ENCODE results near the gene FGF11.
A peak's percentile ranks its signal among the peaks of the same experiment; 100 is the strongest.

FGF11 gene

DNA sequence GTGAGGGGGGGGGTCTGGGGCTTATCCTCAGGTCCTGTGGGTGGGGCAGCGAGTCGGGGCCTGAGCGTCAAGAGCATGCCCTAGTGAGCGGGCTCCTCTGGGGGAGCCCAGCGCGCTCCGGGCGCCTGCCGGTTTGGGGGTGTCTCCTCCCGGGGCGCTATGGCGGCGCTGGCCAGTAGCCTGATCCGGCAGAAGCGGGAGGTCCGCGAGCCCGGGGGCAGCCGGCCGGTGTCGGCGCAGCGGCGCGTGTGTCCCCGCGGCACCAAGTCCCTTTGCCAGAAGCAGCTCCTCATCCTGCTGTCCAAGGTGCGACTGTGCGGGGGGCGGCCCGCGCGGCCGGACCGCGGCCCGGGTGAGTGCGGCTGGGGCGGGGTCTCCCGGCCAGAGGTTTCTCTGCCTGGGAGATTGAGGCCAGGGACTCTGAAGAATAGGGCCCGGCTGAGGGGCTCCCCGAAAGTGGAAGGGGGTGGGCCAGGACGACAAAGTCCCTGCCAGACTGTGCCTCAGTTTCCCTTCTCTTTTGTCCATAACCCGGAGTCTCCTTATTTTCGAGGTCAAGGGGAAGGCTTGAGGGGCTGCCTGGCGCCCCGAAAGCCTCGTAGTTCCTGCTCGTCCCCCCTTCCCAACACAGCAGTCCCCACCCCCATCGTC, at the start of gene FGF11:
Gene FGF11, plus strand, starts transcription at position 51 of the 651 bp plus-strand sequence. Its CDS starts 109 bp downstream, at position 160.
- no peak for DNase-seq

DNA sequence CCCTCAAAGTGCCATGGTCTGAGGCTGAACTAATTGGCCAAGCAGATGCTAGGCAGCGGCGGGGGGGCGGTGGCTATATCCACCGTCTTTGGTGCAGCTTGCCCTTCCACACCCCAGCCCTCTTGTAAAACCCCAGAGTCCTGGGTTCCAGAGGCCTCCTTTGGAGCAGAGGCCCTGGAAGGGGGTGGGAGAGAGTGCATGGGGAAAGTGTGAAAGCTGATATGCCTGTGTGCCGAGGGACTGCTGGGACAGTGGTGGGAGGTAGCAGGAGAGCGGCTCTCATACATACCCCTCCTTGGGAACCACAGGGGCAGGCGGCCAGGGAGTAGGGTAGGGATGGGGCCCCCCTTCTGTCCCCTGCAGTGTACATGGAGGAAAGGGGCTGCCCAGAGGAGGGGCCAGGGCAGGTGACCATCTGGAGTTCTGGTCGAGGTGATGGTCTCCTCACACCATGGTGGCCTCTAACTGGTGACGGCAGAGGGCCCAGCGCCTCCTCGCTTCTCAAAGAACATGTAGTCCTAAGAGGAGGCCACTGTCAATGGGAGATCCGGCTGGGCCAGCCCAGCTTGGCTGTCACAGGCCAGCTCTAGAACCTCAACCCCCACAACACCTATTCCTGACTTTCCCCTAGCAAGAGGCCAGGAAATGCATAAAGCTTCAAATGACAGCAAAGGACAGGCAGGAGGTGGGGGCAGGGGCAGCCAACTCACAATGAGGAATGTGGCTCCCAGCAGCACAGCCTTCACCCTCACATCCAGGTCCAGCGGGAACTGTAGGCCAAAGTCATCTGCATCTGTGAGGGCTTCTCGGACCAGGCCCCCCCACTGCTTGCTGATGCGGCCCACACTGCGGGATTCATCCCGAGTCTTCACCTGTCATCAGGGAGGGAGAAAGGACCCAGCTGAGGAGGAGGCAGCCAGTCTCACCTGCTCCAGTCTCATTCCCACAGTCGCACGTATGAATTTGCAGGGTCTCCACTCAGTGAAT, 49.1 kb upstream of the FGF11 start:
- DNase-seq, result no peak

DNA sequence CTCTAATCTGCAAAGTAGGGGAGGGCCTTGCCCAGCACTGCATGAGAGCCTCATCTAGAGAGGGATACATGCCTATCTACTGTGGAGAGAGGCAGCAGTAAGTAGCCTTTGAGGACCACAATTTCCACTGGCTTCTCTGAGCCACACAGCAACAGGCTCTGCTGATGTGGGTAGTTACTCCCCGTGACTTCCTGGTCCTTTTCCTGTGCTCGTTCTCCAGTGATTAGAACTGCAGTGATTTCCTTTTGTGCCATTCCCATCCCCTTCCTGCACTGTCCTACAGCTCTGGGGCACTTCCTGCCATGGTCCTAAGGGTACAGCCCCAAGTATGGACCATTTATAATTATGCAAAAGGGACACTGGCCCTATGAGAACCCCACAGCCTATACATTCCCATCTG, 48.0 kb upstream of the FGF11 start:
- no peak for DNase-seq

DNA sequence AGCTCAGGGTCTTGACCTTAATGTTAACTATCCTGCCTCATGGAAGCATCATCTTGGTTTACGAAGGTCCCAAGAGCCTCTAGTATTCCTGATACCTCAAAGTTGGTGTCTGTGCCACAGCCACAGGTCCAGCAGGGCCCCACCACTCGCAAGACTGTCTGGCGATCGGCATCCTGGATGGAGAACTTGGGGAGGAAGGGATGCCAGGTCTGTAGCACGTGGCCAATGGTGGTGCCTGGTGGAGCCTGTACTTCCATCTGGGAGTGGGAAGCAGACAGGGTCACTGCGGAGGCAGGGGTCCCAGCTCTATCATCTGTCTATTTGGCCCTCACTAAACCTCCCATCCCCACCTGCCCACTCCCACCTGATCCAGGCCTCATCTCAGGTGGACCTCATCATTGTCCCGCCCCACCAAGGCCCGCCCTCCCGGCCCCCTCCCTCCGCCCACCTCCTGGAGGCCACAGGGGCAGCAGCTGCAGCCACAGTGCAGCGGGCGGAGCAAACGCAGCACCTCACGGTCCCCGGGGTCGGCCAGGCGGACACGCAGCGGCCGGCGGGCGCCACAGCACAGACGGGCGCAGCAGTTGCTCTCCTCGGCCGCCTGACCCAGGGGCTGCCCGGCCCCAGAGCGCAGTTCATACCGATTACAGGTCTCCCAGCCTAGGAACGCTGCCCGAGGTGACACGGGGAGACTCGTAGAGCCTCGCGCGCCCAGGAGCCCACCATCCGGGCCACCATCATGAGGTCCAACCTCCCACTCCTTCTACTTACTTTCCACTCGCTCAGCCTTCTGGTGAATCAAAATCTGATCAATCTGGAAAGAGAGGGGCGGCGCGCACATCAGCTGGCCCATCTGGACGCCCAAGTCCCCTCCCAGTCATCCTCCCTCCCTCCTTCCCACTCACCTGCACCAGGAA, 46.4 kb upstream of the FGF11 start:
- no peak for DNase-seq

DNA sequence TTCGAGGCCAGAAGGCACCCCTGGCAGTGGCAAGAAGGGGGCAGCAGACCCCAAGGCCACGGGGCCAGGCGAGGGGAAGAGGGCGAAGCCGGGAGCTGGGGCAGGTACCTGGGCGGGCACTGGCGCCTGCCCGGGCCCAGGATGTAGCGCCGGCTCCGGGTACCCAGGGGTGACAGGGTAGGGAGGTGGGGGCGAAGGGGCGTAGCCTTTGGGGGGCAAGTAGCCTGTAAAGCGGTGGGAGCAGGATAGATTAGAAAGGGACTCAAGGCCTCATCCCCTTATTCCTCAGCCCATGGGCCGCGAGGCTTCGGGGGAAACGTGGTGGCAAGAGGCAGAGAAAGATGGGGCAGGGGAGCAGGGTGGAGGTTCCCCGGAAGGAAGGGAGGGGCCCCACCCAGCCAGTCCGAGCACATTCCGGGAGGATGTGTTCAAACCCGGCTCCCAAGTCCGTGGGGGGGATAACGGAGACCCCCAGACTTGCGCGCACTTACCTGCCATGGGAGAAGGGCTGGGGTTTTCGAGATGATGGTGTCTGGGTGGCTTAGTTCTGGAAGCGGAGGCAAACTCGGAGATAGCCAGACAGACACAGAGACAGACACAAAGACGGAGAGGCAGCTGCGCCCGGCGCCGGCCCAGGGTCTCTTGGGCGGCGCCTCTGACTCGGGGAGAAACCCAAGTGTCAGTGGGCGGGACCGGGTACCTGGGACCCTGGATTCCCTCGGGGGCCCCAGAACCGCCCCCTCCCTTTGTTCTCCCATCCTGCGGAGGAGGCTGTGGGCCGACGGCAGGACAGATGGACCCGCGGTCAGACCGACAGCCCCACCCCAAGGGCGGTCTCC, 45.5 kb upstream of the FGF11 start:
- DNase-seq, result peak; percentile 82

DNA sequence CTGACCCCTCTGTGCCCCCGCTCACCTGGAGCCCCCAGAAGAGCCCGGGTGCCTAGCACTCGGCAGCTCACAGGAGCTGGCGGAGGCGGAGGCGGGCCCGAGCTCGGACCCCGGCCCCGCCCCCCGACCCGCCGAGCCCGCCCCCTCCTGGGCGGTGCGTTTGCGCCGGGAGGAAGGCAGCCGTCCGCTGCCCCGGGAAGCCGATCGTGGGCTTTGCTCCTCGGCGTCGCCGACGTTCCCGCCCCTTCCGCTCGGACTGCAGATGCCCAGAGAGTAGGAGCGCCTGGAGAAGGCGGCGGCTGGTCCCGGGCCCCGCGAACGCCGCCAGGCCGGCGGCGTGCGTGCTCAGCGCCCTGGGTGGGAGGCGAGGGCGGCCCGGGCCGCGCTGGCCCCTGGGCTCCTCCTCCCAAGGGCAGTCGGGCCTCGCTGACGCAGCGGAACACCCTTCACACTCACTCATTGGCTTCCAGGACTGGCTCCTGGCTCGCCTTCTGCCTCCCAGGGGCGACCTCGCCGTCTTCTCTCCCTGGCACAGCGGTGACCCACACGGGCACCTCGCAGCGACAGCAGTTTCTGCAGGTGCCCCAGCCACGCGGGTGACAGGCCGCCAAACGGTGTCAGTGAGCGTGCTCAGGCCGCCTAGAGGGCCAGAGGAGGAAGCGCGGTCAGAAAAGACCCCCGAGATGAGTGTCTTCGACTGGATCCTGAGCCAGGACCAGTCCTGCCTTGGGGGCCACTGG, 44.7 kb upstream of the FGF11 start, which contains the start of gene PLSCR3:
Gene PLSCR3, minus strand, starts transcription at position 74 of the 740 bp plus-strand sequence. CDS start 415 bp downstream, outside the sequence.
- DNase-seq, result peak; percentile 91

DNA sequence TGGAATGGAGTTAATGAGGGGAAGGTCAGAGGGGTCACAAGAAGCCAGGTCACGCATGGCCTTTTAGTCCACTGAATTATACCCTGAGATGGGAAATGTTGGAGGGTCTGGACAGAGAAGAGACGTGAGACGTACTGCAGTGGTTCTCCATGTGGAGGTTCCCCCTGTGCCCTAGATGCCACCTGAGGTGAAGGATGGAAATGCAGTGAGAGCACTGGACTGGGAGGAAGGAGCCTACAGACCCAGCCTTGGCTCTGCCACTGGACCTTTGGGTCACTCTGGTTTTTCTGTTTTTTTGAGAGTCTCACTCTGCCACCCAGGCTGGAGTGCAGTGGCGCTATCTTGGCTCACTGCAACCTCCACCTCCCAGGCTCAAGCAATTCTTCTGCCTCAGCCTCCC, 43.2 kb upstream of the FGF11 start:
- DNase-seq, result no peak

DNA sequence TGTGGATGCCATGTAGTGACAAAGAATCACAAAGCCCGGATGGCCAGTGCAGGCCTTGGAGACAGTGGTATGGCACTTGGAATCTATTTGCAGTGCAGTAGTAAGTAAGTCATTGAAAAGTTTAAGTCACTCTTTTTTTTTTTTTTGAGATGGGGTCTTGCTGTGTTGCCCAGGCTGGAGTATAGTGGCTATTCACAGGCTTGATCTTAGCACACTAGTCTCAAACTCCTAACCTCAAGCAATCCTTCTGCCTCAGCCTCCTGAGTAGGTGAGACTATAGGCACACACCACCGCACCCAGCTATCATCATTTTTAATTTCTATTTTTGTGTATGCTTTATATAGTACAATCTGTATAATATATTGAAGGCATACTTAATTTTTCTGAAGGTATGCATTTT, 40.7 kb upstream of the FGF11 start:
- DNase-seq, result no peak

DNA sequence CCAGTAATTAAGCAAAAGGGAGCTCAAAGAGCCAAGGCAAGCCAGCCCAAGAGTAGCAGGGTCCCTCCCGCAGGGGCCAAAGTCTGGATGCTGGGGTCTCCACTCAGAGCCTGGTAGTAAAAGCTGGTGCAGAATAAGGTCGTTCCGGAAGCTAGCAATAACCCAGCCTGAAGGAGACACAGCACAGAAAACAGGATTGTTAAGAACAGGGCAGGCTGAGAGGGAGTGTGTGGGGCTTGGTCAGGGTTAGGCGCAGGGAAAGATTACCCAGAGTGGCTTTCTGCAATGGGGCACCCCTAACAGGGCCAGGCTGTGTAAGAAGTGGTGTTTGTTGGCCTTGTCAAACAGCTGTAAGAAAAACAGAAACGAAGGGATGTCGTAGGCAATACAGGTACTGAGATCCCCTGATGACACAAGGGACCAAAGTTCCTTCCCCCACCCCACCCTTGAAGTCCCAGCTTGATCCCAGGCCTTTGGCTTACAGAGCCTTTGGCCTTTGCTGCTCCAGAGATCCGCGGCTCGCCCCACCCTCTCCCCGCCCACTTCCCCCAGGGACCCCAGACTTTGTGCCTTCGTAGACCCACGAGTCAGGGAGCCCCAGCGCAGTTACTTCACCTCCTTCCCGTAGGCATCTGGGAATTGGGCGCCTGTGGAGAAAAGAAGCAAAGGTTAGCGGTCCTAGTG, 36.1 kb upstream of the FGF11 start:
- peak; percentile 87 for DNase-seq

DNA sequence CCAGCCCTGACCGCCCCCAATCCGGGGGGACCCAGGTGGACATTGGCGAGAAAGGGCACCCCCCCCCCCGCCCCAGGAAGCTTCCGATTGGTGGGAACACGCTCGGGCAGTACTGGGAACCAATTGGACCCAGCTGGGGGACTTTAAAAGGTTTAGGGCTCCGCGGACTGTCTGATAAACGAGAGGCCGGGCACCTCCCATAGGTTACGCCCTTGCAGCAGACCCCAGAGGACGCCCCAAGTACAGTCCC, 35.7 kb upstream of the FGF11 start:
- peak; percentile 95 for DNase-seq

DNA sequence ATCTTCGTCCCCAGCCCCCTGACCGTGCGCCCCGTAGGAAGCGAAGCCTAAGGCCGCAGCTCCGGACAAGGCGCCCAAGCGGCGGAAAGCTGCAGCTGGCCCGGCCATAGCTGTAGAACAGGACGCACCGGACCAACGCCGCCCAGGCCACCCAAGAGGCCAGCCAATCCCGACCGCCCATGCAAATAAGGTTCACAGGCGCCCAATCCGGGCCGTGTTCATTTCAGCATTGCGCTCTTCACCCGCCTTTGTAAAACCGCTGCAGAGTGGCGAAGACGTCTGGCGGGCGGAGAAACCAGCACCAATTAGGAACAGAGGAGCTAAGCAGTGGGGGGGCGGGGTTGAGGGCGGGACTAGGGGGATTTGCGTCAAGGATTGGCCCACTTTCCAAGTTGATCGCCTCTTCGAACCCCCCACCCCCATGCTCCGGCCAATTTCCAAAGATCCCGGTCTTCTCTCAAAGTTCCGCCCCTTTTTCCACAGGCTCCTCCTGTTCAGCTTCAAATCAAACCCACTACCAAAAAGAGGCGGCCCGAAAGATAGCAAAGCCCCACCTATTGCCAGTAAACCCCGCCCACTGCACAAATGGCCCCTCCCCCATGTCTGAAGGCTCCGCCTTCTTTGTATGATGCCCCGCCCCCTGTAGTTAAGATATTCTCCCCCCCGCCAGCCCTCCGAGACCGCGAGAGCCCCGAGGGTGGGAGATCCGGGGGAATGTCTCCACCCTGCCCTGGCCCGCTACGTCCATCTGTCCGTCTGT, 35.2 kb upstream of the FGF11 start, which contains the start of gene TMEM256:
Gene TMEM256, minus strand, starts transcription at position 121 of the 760 bp plus-strand sequence. Its CDS starts 13 bp downstream, at position 108.
- DNase-seq, result peak; percentile 100

DNA sequence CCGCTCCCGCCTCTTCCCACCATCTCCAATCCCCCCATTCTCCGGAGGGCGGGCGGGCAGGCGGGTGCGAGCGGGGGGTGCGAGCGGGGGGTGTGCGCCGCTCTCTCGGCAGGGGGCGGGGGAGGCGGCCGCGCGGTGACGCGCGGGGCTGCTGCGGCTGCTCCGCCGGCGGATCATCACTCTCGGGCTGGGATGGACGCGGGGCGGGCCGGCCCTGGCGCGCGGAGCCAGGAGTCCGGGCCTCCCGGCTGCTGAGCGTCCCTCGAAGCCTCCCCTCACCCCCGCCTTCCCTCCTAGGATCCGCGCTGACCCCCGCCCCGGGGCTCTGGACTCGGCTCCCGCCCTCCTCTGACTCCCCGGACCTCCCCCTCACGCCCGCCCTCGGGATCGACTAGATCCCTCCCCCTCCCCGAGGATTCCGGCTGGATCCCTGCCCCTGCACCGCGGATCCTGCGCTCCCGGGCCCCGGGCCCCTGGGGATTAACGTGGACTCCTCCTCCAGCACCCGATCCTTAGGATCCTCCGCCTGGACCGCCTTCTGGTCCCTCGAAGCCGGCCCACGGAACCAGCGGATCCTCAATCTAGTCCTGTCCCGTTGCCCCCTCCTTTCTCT, 34.5 kb upstream of the FGF11 start:
- DNase-seq, result peak; percentile 81

DNA sequence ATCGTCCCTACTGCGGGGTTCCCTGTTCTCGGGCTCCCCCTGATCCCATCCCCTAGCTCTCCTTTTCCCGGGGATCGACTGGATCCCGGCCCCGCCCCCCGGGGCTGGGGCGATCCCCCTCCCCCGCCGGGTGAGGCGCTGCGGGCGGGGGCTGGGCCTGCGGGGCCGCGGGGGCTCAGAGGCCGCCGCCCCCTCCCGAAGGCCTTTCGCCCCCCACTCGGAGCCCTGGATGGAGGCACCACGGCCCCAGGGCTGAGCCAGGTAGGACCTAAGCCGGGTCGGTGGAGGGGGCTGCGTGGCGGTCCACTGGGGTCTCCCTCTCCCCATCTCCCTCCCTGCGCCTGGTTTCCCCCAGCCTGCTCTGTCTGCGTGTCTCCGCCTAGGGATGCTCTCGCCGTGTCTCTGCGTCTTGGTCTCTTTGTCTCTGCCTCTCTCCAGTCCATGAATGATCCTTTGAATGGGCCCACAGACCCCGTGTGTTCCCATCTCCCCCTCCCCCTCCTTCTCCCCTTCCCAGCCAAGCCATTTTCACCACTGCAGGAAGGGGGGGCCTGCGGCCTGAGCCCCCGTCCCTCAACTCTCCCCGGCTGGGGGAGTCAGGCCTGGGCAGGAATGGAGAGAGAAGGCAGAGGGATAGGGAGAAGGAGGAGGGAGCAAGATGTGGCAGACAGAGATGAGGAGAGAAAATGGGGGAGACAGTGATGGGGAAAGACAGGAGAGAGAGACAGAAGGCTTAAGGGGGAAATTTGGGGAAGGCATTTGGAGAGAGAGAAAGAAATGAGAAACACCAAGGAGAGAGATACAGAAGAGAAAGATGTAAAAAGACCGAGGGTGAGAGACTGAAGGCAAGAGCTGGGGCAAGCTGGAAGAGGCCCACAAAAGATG, 33.7 kb upstream of the FGF11 start:
- DNase-seq, result peak; percentile 60

DNA sequence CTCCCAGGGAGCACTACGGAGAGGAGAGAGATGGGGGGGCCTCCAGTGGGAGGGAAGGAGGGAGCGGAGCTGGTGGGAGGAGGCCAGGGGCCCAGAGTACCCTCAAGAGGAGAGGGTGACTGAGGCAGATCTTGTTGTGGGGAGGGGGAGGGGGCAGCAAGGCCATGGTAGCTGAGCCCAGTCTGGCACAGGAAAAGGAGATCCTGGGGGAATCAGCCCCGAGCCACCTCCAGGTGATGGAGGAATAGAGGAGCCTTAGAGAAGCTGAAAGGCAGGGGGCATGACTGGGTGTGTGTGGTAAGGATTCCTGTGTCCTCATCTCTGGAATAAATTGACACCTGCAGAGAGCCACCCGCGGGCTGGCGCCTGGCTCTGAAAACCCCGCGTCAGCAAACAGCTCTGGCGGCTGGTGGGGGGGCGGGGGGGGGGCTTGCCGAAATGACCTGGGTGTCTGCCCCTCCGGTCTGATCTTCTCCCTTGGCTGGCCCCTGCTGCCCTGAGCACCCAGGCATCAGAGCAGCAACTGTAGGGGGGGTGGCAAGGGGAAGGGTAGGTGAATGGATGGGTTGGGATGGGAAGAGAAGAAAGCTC, 33.0 kb upstream of the FGF11 start:
- peak; percentile 43 for DNase-seq

DNA sequence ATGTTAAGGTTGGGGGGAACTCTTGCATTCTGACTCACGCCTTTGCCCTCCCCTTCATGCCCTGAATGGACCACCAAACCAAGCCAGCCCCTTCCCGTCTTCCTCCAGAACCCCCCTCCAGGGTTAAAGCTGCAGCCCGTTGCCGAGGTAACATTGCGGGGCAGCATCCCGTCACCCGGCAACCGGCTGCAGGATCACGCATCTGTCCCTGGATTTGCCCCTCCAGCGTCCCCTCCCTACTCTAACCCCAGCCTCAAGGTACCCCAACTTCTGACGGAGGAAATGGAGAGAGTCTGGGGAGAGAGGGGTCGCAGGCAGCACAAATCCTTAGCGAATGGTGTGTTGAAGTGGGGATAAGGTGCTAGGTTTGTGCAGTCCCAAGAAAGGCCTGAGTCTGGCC, 32.2 kb upstream of the FGF11 start:
- no peak for DNase-seq

DNA sequence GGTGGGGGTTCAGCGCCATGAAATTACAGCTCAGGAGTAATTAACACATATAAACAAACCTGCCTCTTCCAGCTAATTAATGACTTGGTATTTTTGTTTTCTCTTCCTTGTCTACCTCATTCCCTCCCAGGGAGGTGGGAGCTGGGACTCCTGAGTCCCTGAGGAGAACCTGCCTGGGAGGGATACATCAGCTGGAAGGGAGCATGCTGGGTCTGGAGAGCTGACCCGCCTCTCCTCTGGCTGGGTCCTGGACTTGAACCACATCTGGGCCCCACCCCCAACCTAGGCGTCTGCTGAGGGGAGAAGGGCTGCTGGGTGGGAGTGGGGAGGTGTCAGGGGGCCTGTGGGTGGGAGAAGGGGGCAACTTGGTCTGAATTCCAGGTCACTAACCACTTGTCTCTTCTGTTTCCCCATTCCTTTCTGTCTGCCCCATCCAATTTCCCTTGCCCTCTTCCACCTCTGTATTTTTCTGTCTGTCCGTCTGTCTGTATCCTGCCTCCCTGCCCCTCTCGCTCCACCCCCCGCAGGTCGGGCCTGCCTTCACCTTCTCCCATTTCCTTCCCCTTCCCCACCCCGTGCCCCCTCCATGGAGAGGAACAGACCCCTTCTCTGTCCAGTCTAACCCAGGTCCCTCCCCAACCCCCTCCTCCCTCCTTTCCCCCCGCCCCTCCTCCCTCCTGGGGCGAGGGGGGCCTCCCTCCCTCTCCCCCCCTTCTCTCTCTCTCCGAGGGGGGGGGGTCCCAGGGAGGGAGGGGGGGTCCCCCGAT, 31.6 kb upstream of the FGF11 start, which contains the start of gene NLGN2:
Gene NLGN2, plus strand, starts transcription at position 361 of the 767 bp plus-strand sequence. CDS start 411 bp downstream, outside the sequence.
- DNase-seq, result no peak

DNA sequence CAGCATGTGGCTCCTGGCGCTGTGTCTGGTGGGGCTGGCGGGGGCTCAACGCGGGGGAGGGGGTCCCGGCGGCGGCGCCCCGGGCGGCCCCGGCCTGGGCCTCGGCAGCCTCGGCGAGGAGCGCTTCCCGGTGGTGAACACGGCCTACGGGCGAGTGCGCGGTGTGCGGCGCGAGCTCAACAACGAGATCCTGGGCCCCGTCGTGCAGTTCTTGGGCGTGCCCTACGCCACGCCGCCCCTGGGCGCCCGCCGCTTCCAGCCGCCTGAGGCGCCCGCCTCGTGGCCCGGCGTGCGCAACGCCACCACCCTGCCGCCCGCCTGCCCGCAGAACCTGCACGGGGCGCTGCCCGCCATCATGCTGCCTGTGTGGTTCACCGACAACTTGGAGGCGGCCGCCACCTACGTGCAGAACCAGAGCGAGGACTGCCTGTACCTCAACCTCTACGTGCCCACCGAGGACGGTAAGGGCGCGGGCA, 31.0 kb upstream of the FGF11 start:
- no peak for DNase-seq

All from NCI-H82 (cell line).